Stimulated activated CD4-positive, alpha-beta T cell treated with anti-CD3 and anti-CD28 coated beads, TNF-alpha, amount 100 ng/mL, for 24 hours (primary cell): ENCODE measurements around the gene OTOG.

Source experiments
- DNase-seq, 3 experiments: peaks; one replicate each; pipeline ENCODE4 v3.0.0-alpha.2; 2020; ENCODE audit warnings: low read depth in 3 of 3

Gene OTOG

GRCh38 chr11:17559341-17560087 is 12.5 kb downstream of the OTOG start:
- no peak for DNase-seq

GRCh38 chr11:17560281-17561110 is 13.4 kb downstream of the OTOG start:
- DNase-seq, result no peak

- no peak for DNase-seq
Observed at GRCh38 chr11:17561111-17561415, 14.0 kb downstream of the OTOG start.

- no peak for DNase-seq
Observed at GRCh38 chr11:17561526-17561925, 14.5 kb downstream of the OTOG start.

GRCh38 chr11:17563231-17563646 is 16.2 kb downstream of the OTOG start:
- DNase-seq, result no peak

GRCh38 chr11:17563961-17564686 is 17.1 kb downstream of the OTOG start:
- DNase-seq, result no peak

DNA sequence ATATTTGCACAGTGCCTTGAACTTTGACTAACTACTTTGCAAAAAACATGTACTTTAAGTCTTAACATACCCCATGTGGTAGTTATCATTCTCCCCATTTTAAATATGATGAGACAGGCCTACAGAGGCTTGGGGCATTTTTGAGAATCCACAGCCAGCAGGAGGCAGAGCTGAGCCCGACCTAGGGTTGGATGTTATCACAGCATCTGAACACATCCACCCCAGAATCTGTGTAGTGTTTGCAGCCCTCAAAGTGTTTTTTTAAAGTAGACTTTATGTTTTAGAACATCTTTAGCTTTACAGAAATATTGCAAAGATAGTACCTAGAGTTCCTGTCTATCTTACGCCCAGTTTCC is 17.6 kb downstream of the OTOG start:
- DNase-seq, result no peak

GRCh38 chr11:17568944-17569343 is 21.9 kb downstream of the OTOG start:
- DNase-seq, result no peak

DNA sequence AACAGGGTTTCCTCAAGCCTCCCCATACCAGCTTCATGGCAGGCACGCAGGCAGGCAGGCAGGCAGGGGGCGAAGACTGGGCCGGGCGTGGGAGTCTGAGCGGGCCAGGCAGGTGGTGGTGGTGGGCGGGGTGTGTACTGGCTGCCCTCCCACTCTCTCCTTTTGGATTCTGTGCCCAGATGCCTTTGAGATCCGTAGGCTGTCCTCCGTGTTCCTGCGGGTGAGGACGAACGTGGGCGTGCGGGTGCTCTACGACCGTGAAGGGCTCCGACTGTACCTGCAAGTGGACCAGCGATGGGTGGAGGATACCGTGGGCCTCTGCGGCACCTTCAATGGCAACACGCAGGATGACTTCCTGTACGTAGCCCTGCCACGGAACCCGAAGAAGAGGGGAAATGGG is 23.0 kb downstream of the OTOG start:
- no peak for DNase-seq

- DNase-seq, result no peak
Observed at GRCh38 chr11:17571431-17572358, 24.6 kb downstream of the OTOG start.

DNA sequence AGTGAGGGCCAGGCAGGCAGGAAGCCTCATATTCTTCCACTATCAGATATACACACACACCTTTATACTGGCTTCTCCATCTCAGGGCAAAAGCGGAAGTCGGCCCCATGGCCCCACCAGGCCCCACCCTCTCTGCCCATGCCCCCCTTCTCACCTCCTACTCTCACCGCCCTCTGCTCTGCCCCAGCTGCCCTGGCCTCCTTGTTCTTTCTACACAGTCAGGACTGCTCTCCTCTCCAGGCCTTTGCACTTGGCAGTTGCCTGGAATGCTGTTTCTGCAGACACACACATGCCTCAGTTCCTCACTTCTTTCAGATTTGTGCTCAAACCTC is 25.3 kb downstream of the OTOG start:
- DNase-seq, result no peak

DNA sequence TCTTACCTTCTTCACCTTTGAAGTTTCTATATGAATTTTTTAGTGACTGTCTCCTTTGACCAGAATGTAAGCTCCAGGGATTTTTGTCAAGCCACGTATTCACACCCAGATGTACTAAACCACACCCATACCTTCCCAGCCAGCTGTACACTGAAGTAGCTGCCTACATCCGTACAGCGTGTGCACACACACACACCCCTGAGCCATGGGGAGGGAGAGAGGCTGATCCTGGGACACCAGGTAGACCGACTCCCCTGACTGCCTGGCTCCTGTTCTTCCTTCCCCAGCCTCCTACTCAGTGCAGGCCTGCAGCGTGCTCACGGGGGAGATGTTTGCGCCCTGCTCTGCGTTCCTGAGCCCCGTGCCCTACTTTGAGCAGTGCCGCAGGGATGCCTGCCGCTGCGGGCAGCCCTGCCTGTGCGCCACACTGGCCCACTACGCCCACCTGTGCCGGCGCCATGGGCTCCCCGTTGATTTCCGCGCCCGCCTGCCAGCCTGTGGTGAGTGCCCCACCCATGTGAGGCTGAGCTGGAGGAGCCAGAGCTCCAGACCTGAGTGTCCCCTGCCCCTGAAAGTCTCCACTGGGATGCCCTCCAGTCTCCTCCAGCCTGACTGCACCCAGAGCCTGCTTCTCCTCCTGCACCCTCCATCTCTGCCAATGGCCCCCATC is 25.9 kb downstream of the OTOG start:
- no peak for DNase-seq

- DNase-seq, result no peak
Observed at GRCh38 chr11:17573526-17573925, 26.5 kb downstream of the OTOG start.

GRCh38 chr11:17574141-17575091 is 27.4 kb downstream of the OTOG start:
- DNase-seq, result no peak

GRCh38 chr11:17575431-17576425 is 28.7 kb downstream of the OTOG start:
- DNase-seq, result no peak

DNA sequence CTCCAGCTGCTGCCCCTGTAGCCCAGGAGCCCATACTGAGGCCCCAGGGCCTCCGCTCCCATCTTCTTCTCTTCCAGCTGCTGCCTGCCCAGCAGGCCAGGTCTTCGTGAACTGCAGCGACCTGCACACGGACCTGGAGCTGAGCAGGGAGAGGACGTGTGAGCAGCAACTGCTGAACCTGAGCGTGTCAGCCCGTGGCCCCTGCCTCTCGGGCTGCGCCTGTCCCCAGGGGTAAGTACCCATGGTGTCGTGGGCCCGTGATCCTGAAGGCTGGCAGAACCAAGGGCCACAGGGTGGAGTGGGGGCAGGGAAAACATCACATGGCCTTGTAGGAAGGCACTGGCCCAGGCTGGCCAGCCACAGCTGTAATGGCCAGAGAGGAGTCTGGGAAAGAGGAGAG is 31.2 kb downstream of the OTOG start:
- no peak for DNase-seq

DNA sequence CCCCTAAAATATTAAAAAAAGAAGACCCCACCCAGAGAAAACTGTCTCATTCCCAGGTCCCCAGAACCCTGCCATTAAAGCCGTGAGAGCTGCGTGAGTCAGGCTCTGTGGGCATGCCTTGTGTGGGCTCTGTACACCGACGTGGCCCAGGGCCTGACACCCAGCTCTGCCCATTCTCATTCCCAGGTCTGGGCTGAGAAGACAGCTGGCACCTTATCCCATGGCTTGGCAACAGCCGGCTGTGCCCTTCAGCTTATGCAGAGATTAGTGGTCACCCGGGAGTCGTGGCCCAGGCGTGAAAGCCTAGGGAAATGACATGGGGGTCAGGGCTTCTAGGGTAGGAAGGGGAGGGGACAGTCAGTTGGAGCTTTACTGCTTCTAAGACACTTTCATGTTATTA is 31.9 kb downstream of the OTOG start:
- DNase-seq, result no peak

- no peak for DNase-seq
Observed at GRCh38 chr11:17579451-17579850, 32.4 kb downstream of the OTOG start.

DNA sequence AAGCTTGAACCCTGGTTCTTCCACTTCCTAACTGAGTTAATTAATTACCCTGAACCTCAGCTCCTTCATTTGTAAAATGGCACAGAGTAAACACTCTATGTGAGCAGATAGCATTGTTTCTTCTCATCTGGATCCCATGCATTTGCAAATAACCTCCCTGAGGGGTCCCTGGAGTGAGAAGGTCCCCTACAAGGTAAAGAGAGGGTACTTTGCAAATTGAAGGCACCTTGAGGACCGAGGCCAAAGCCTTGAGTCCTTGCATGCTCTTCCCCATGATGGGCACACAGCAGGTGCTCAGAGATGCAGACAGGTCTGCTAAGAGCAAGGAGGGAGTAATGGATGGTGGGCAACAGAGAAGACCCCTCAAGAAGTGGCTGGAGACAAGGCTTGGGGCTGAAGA is 33.2 kb downstream of the OTOG start:
- no peak for DNase-seq
